Colonic mucosa (tissue), 4 donors: ENCODE measurements around the gene AGPAT3. TPM values are rescaled to one million over a fixed set of nuclear protein-coding genes. Genes with fewer than 3 reads are reported as not detected.

Source experiments
- DNase-seq: peaks from one replicate; pipeline ENCODE4 v3.0.0-alpha.2; 2020
- H3K27ac ChIP-seq: fragments of 200-600 bp; one replicate; pipeline ENCODE4 v1.8.0; 2021
- H3K27me3 ChIP-seq: fragments of 200-600 bp; one replicate; pipeline ENCODE4 v1.8.0; 2021
- H3K36me3 ChIP-seq: fragments of 200-600 bp; one replicate; pipeline ENCODE4 v1.8.0; 2021
- H3K4me1 ChIP-seq: fragments of 200-600 bp; one replicate; pipeline ENCODE4 v1.8.0; 2021; ENCODE audit warnings: mild to moderate bottlenecking
- H3K4me3 ChIP-seq: fragments of 200-600 bp; one replicate; pipeline ENCODE4 v1.8.0; 2021
- H3K9ac ChIP-seq, 2 donors: one replicate each; pipeline ENCODE4 v1.7.0; 2013; ENCODE audit warnings: control low read depth in 2 of 2, low read depth in 2 of 2, low read length in 2 of 2
- H3K9me3 ChIP-seq: fragments of 200-600 bp; one replicate; pipeline ENCODE4 v1.8.0; 2021
- intact Hi-C: fragments of 100-400 bp; cut with DNase I; formaldehyde crosslinking; loops from one replicate; pipeline ENCODE4 v1.14.1; 2022
- total RNA-seq, 2 donors: library from RNA; stranded (reverse); fragmentation: NEBNext Ultra II Directional in 1 of 2; extraction: Animal tissue kit (Norgen Biotek cat#: 25700) in 1 of 2; gene quantifications; one replicate each; pipeline ENCODE4 v1.2.1, GENCODE V29; 2021
- TF ChIP-seq, protein P1 (sequence below): fragments of 200-600 bp; IDR thresholded peaks from one replicate; pipeline ENCODE4 v1.8.0; 2022; ENCODE audit warnings: antibody characterized with exemption, mild to moderate bottlenecking
- donor health status: healthy.
- donor health status: DM: no; HTN: no; CAD: no.
- donor health status: DM: no; HTN: no; CAD: no.

Gene AGPAT3
- total RNA-seq, 2 donors from 2014 or later, result 82.2 to 101 TPM

GRCh38 chr21:43993420-43993934 is 128.5 kb downstream of the AGPAT3 start:
- DNase-seq, result no peak
- no peaks in the 10 kb centered on the region for H3K9me3 ChIP-seq
- no peak overlapping the region for H3K9ac ChIP-seq
- intact Hi-C loops, result no loop called here
- no peaks in the 10 kb centered on the region for H3K27me3 ChIP-seq
- TF ChIP-seq, protein P1, sequence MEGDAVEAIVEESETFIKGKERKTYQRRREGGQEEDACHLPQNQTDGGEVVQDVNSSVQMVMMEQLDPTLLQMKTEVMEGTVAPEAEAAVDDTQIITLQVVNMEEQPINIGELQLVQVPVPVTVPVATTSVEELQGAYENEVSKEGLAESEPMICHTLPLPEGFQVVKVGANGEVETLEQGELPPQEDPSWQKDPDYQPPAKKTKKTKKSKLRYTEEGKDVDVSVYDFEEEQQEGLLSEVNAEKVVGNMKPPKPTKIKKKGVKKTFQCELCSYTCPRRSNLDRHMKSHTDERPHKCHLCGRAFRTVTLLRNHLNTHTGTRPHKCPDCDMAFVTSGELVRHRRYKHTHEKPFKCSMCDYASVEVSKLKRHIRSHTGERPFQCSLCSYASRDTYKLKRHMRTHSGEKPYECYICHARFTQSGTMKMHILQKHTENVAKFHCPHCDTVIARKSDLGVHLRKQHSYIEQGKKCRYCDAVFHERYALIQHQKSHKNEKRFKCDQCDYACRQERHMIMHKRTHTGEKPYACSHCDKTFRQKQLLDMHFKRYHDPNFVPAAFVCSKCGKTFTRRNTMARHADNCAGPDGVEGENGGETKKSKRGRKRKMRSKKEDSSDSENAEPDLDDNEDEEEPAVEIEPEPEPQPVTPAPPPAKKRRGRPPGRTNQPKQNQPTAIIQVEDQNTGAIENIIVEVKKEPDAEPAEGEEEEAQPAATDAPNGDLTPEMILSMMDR, result no peak
- no peaks in the 10 kb centered on the region for H3K36me3 ChIP-seq
- H3K4me1 ChIP-seq, result no peaks in the 10 kb centered on the region
- H3K27ac ChIP-seq, result no peak overlapping the region
- H3K4me3 ChIP-seq, result no peak overlapping the region

DNA sequence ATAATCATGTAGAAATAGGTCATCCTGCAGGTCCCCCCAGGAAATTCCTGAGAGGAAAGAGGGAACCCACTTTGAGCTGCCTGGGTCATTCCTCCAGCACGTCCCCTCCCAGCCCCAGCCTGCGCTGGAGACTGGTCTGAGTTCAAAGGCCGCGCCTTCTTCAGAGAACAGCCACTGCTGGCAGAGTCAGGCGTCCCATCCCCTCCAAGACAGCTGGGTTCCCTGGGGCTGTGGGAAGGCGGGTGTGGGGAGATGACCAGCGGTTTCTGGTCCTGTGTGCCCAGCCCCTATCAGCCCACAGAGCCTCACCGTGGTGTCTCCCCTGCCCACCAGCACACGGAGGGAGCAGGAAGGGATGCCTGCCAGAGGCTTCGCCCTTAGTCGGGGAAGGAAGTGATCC is 129.1 kb downstream of the AGPAT3 start:
- no peak overlapping the region for H3K4me3 ChIP-seq
- H3K9me3 ChIP-seq, result no peaks in the 10 kb centered on the region
- no peak for DNase-seq
- H3K9ac ChIP-seq, result no peak overlapping the region
- TF ChIP-seq, protein P1, result no peak
- no peaks in the 10 kb centered on the region for H3K4me1 ChIP-seq
- intact Hi-C loops, result no loop called here
- H3K27ac ChIP-seq, result no peak overlapping the region
- H3K27me3 ChIP-seq, result no peaks in the 10 kb centered on the region
- no peaks in the 10 kb centered on the region for H3K36me3 ChIP-seq

DNA sequence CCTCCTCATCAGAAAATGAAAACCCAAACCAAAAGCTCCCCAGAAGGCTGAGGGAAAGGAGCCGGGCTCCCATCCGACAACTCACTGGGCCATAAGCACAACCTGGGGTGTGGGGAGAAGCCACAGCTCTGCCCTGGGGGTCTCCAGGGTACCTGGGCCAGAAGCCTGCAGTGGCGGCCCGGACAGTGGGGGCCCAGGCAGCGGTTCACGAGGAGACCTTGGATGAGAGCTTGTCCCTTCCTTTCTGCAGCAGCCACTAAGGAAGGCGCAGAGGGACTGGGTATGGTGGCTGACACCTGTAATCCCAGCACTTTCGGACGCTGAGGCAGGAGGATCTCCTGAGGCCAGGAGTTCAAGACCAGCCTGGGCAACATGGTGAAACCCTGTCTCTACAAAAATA is 129.6 kb downstream of the AGPAT3 start:
- Histone ChIP-seq H3K9me3 (no peaks in the 10 kb centered on the region), H3K9ac (no peak overlapping the region), H3K27ac (no peak overlapping the region), H3K36me3 (no peaks in the 10 kb centered on the region), H3K4me1 (no peaks in the 10 kb centered on the region), H3K4me3 (no peak overlapping the region), H3K27me3 (no peaks in the 10 kb centered on the region)
- TF ChIP-seq, protein P1, result no peak
- intact Hi-C loops, result no loop called here
- DNase-seq, result no peak

DNA sequence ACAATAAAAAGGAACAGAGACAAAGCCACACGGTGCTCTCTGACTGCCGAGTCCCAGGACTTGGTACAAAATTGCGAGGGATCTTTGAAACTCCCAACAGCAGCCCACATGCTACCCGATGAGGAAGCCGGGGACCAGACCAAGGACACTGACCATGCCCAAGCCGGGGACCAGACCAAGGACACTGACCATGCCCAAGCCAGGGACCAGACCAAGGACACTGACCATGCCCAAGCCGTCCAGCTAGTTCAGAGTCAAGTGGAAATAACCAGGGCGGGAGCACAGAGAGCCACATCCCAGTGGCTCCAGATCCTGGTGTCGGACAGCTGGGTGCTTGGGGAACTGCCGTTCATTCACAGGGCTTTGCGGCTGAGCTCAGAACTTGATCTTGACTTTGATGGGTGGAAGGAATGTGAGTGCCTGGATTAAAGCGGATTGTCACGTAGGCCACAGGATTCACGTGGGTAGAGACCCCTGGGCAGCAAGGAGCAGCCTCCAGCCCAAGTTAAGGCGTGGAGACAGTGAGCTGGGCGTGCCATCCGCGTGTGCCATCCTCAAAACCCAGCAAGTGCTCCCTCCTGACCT is 130.6 kb downstream of the AGPAT3 start:
- no peaks in the 10 kb centered on the region for H3K27me3 ChIP-seq
- no peaks in the 10 kb centered on the region for H3K4me1 ChIP-seq
- TF ChIP-seq, protein P1, result no peak
- no peaks in the 10 kb centered on the region for H3K9me3 ChIP-seq
- intact Hi-C loops, result no loop called here
- no peak overlapping the region for H3K4me3 ChIP-seq
- no peaks in the 10 kb centered on the region for H3K36me3 ChIP-seq
- no peak overlapping the region for H3K27ac ChIP-seq
- H3K9ac ChIP-seq, result no peak overlapping the region
- no peak for DNase-seq

GRCh38 chr21:43997766-43998742 is 133.0 kb downstream of the AGPAT3 start:
- Histone ChIP-seq H3K27ac (no peak overlapping the region), H3K4me3 (no peak overlapping the region), H3K9me3 (no peaks in the 10 kb centered on the region), H3K27me3 (no peaks in the 10 kb centered on the region), H3K9ac (no peak overlapping the region), H3K36me3 (no peaks in the 10 kb centered on the region), H3K4me1 (no peaks in the 10 kb centered on the region)
- DNase-seq, result no peak
- TF ChIP-seq, protein P1, result no peak
- intact Hi-C loops, result no loop called here
